Large intestine (tissue), 3 donors: ENCODE data around the gene GPALPP1. TPM values are rescaled to one million over a fixed set of nuclear protein-coding genes. Genes with fewer than 3 reads are reported as not detected.
"Not testable (repeated sequence)": the region's sequence is repeated elsewhere in the genome, so short reads cannot be mapped to it uniquely, and the experiment has no call there.

Experiments
- DNase-seq, 2 donors: peaks; one replicate each; pipeline versions ENCODE4 v3.0.0 to v3.0.0-alpha.2; 2013
- H3K27ac ChIP-seq: one replicate; pipeline ENCODE4 v1.5.1; 2013; ENCODE audit warnings: low read length
- H3K27me3 ChIP-seq: 2 replicates; pipeline ENCODE4 v1.6.1; 2013; ENCODE audit warnings: low read length; ENCODE audit not compliant: control insufficient read depth, insufficient read depth
- H3K36me3 ChIP-seq: 2 replicates; pipeline ENCODE4 v1.6.1; 2013; ENCODE audit warnings: low read length; ENCODE audit not compliant: control insufficient read depth, insufficient read depth
- H3K4me1 ChIP-seq: one replicate; pipeline ENCODE4 v1.6.1; 2013; ENCODE audit warnings: low read length; ENCODE audit not compliant: control insufficient read depth, insufficient read depth
- H3K4me3 ChIP-seq: one replicate; pipeline ENCODE4 v1.5.1; 2013; ENCODE audit warnings: low read length
- H3K9me3 ChIP-seq: one replicate; pipeline ENCODE4 v1.6.1; 2013; ENCODE audit warnings: mild to moderate bottlenecking, low read depth, low read length, moderate library complexity; ENCODE audit not compliant: control insufficient read depth
- WGBS: methylation state at CpG from one replicate; pipeline ENCODE4 v1.1.5; 2013; ENCODE audit warnings: low lambda C conversion rate; ENCODE audit not compliant: insufficient coverage; 5-methylcytosine and 5-hydroxymethylcytosine counted together
- polyA plus RNA-seq: library from polyadenylated mRNA; unstranded; fragments of 120-200 nt; gene quantifications from one replicate; pipeline ENCODE4 v1.2.1, GENCODE V29; 2013

Gene GPALPP1
- polyA plus RNA-seq, 1 donor = 32.8 TPM

GRCh38 chr13:45004096-45004495 is 14.8 kb downstream of the GPALPP1 start:
- 100% methylated on average over 2 of the region's 2 CpGs for whole genome bisulfite sequencing
- H3K27me3 ChIP-seq = no peaks in the 10 kb centered on the region
- no peaks in the 10 kb centered on the region for H3K4me1 ChIP-seq
- no peak overlapping the region for H3K27ac ChIP-seq
- H3K36me3 ChIP-seq = peaks cover 47% of the 10 kb centered on the region
- no peaks in the 10 kb centered on the region for H3K9me3 ChIP-seq
- DNase-seq = no peak
- H3K4me3 ChIP-seq = no peak overlapping the region

- no peaks in the 10 kb centered on the region for H3K4me1 ChIP-seq
- H3K4me3 ChIP-seq = no peak overlapping the region
- H3K27ac ChIP-seq = no peak overlapping the region
- DNase-seq = no peak
- no peaks in the 10 kb centered on the region for H3K9me3 ChIP-seq
- H3K27me3 ChIP-seq = no peaks in the 10 kb centered on the region
- H3K36me3 ChIP-seq = peaks cover 57% of the 10 kb centered on the region
Measured at GRCh38 chr13:45007225-45007624, 17.9 kb downstream of the GPALPP1 start.

DNA sequence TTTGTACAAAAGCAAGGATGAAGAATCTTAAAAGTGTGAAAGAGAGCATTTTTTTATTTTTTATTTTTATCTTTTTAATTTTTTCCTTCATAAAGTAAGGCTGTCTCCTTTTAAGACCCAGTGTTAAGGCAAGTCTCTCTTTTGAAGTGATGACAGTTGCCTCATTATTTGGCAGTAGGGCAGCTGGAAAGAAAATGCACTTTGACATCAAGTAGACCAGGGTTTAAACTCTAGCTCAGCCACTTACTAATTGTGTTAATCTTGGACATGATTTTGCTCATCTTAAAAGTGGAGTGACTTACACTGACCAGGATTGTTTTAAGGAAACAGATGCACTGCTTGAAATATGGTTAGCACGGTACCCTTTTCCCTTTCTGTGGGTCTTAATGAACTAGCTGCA is 18.5 kb downstream of the GPALPP1 start:
- Histone ChIP-seq H3K27ac (no peak overlapping the region), H3K27me3 (no peaks in the 10 kb centered on the region), H3K4me3 (no peak overlapping the region), H3K36me3 (peaks cover 54% of the 10 kb centered on the region), H3K4me1 (no peaks in the 10 kb centered on the region), H3K9me3 (no peaks in the 10 kb centered on the region)
- DNase-seq = no peak
- WGBS = no CpG with 5 or more reads among the region's 1 CpG

GRCh38 chr13:45011198-45011597 is 21.9 kb downstream of the GPALPP1 start:
- 90% methylated on average over 2 of the region's 6 CpGs for WGBS
- no peaks in the 10 kb centered on the region for H3K9me3 ChIP-seq
- peaks cover 60% of the 10 kb centered on the region for H3K36me3 ChIP-seq

DNA sequence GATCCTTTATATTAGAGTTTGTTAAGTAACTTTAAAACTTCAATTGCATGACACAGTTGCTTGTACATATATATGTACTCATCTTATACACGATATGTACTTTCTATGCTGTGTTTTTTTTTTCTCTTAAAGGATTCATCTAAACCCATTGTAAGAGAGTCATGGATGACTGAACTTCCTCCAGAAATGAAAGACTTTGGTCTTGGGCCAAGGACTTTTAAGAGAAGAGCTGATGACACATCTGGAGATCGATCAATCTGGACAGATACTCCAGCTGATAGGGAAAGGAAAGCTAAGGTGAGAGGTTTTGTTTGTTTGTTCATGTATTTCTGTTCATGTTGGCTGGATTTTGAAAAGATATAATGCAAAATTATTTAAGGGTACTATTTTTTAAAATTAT is 26.0 kb downstream of the GPALPP1 start:
- WGBS = 100% methylated on average over 1 of the region's 2 CpGs
- Histone ChIP-seq H3K9me3 (no peaks in the 10 kb centered on the region), H3K4me3 (no peak overlapping the region), H3K27ac (no peak overlapping the region), H3K36me3 (peaks cover 47% of the 10 kb centered on the region), H3K27me3 (no peaks in the 10 kb centered on the region), H3K4me1 (no peaks in the 10 kb centered on the region)
- no peak for DNase-seq

More at GRCh38 chr13:45011198-45011597, 21.9 kb downstream of the GPALPP1 start:
- no peaks in the 10 kb centered on the region for H3K27me3 ChIP-seq
- no peaks in the 10 kb centered on the region for H3K4me1 ChIP-seq
- H3K27ac ChIP-seq = no peak overlapping the region
- no peak for DNase-seq
- H3K4me3 ChIP-seq = no peak overlapping the region

GRCh38 chr13:45016792-45017425 is 27.6 kb downstream of the GPALPP1 start:
- H3K4me1 ChIP-seq = no peaks in the 10 kb centered on the region
- H3K9me3 ChIP-seq = no peaks in the 10 kb centered on the region
- no peak for DNase-seq
- H3K27ac ChIP-seq = no peak overlapping the region
- H3K27me3 ChIP-seq = no peaks in the 10 kb centered on the region
- H3K4me3 ChIP-seq = no peak overlapping the region
- peaks cover 34% of the 10 kb centered on the region for H3K36me3 ChIP-seq
- WGBS = no CpG with 5 or more reads among the region's 3 CpGs

- H3K27me3 ChIP-seq, DNase-seq, H3K27ac ChIP-seq, H3K4me3 ChIP-seq, H3K4me1 ChIP-seq, H3K9me3 ChIP-seq: not testable (repeated sequence)
- H3K36me3 ChIP-seq = peaks cover 31% of the 10 kb centered on the region
- no CpG with 5 or more reads among the region's 7 CpGs for WGBS
Measured at GRCh38 chr13:45019981-45020380, 30.6 kb downstream of the GPALPP1 start.

DNA sequence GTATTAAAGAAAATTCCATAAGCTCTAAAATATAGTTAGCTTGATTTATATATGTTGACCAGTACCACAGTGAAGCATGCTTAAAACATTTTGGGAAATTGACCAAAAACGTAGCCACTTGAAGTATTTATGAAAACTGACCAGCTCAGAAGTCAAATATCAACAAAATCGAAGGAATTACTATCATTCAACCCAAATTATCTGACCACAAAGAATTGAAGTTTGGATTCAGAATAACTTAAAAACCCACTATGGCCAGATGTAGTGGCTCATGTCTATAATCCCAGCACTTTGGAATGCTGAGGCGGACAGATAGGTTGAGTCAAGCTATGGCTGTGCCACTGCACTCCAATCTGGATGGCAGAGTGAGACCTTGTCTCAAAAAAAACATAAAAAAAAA is 31.9 kb downstream of the GPALPP1 start:
- Histone ChIP-seq H3K9me3 (no peaks in the 10 kb centered on the region), H3K36me3 (peaks cover 22% of the 10 kb centered on the region), H3K27me3 (no peaks in the 10 kb centered on the region), H3K4me3 (no peak overlapping the region), H3K27ac (no peak overlapping the region), H3K4me1 (no peaks in the 10 kb centered on the region)
- no peak for DNase-seq
- WGBS = no CpG with 5 or more reads among the region's 3 CpGs

GRCh38 chr13:45024847-45025246 is 35.5 kb downstream of the GPALPP1 start:
- no peak for DNase-seq
- peaks cover 18% of the 10 kb centered on the region for H3K36me3 ChIP-seq

DNA sequence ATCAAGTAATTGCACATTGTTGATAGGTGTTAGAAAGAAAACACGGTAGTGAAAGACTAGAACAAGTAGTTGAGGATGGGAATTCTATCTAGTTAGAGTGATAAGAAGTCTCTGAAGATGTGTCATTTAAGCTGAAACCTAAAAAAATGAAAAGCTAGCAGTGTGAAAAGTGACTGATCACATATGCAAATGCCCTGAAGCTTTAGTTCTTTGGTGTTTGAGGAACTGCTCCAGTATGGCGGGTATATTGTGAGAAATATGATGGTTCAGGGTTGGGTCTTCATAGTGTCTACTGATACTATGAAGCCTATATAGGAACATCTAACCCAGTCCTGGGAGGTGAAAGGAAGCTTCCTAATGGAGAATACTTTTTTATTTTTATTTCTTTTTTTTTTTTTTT is 45.0 kb downstream of the GPALPP1 start:
- 100% methylated on average over 1 of the region's 2 CpGs for WGBS
- Histone ChIP-seq H3K27me3 (no peaks in the 10 kb centered on the region), H3K36me3 (peaks cover 7% of the 10 kb centered on the region), H3K4me3 (no peak overlapping the region), H3K4me1 (no peaks in the 10 kb centered on the region), H3K9me3 (no peaks in the 10 kb centered on the region), H3K27ac (no peak overlapping the region)
- no peak for DNase-seq

More at GRCh38 chr13:45024847-45025246, 35.5 kb downstream of the GPALPP1 start:
- Histone ChIP-seq H3K4me3 (no peak overlapping the region), H3K4me1 (no peaks in the 10 kb centered on the region), H3K27me3 (no peaks in the 10 kb centered on the region), H3K9me3 (no peaks in the 10 kb centered on the region), H3K27ac (no peak overlapping the region)
- no CpG with 5 or more reads among the region's 2 CpGs for WGBS

- DNase-seq = no peak
- H3K4me1 ChIP-seq = no peaks in the 10 kb centered on the region
- H3K27me3 ChIP-seq = no peaks in the 10 kb centered on the region
- no peaks in the 10 kb centered on the region for H3K9me3 ChIP-seq
- peaks cover 5% of the 10 kb centered on the region for H3K36me3 ChIP-seq
- H3K27ac ChIP-seq = no peak overlapping the region
- H3K4me3 ChIP-seq = no peak overlapping the region
Measured at GRCh38 chr13:45036206-45036605, 46.9 kb downstream of the GPALPP1 start.
